ENCODE data around the gene ERMP1.
"Not testable (repeated sequence)": the region's sequence is repeated elsewhere in the genome, so short reads cannot be mapped to it uniquely, and the experiment has no call there.

Gene ERMP1

GRCh38 chr9:5820425-5820824 lies 12.5 kb downstream of the ERMP1 start:
- DNase-seq (ENCODE audit: low read depth in 2 of 2), result no peak

- DNase-seq (ENCODE audit: low read depth in 2 of 2), result no peak
These were observed 13.7 kb downstream of the ERMP1 start for GRCh38 chr9:5819174-5819573.

GRCh38 chr9:5818424-5819142 lies 14.3 kb downstream of the ERMP1 start:
- DNase-seq (ENCODE audit: low read depth in 2 of 2), result no peak

- no peak for DNase-seq (ENCODE audit: low read depth in 2 of 2)
These were observed 15.1 kb downstream of the ERMP1 start for GRCh38 chr9:5817862-5818261.

- DNase-seq (ENCODE audit: low read depth in 2 of 2), result no peak
These were observed 17.5 kb downstream of the ERMP1 start for GRCh38 chr9:5815461-5815860.

GRCh38 chr9:5813824-5814223 lies 19.1 kb downstream of the ERMP1 start:
- no peak for DNase-seq (ENCODE audit: low read depth in 2 of 2)

GRCh38 chr9:5811751-5812150 lies 21.2 kb downstream of the ERMP1 start:
- no peak for DNase-seq (ENCODE audit: low read depth in 2 of 2)

GRCh38 chr9:5805478-5805877 lies 27.4 kb downstream of the ERMP1 start:
- no peak for DNase-seq (ENCODE audit: low read depth in 2 of 2)

GRCh38 chr9:5801739-5802113 lies 31.2 kb downstream of the ERMP1 start:
- DNase-seq (ENCODE audit: low read depth in 2 of 2), result no peak

- DNase-seq (ENCODE audit: low read depth in 2 of 2), result no peak
These were observed 31.8 kb downstream of the ERMP1 start for GRCh38 chr9:5800969-5801738.

GRCh38 chr9:5800378-5800777 lies 32.5 kb downstream of the ERMP1 start:
- not testable (repeated sequence) for DNase-seq (ENCODE audit: low read depth in 2 of 2)

- no peak for DNase-seq (ENCODE audit: low read depth in 2 of 2)
These were observed 33.6 kb downstream of the ERMP1 start for GRCh38 chr9:5799314-5799713.

GRCh38 chr9:5798581-5798980 lies 34.3 kb downstream of the ERMP1 start:
- DNase-seq (ENCODE audit: low read depth in 2 of 2), result no peak

GRCh38 chr9:5796298-5796697 lies 36.6 kb downstream of the ERMP1 start:
- DNase-seq (ENCODE audit: low read depth in 2 of 2), result no peak

- no peak for DNase-seq (ENCODE audit: low read depth in 2 of 2)
These were observed 39.1 kb downstream of the ERMP1 start for GRCh38 chr9:5793812-5794211.

- DNase-seq (ENCODE audit: low read depth in 2 of 2), result no peak
These were observed 41.0 kb downstream of the ERMP1 start for GRCh38 chr9:5791870-5792269.

- no peak for DNase-seq (ENCODE audit: low read depth in 2 of 2)
These were observed 42.0 kb downstream of the ERMP1 start for GRCh38 chr9:5790923-5791322.

- DNase-seq (ENCODE audit: low read depth in 2 of 2), result no peak
These were observed 43.4 kb downstream of the ERMP1 start for GRCh38 chr9:5789489-5789888.

- DNase-seq (ENCODE audit: low read depth in 2 of 2), result no peak
These were observed 45.1 kb downstream of the ERMP1 start for GRCh38 chr9:5787759-5788302.

GRCh38 chr9:5787220-5787619 lies 45.7 kb downstream of the ERMP1 start:
- no peak for DNase-seq (ENCODE audit: low read depth in 2 of 2)

- no peak for DNase-seq (ENCODE audit: low read depth in 2 of 2)
These were observed 46.4 kb downstream of the ERMP1 start for GRCh38 chr9:5786370-5787127.

GRCh38 chr9:5784526-5785315 lies 48.2 kb downstream of the ERMP1 start:
- no peak for DNase-seq (ENCODE audit: low read depth in 2 of 2)
